ENCODE data around the gene FAM167B. TPM values are rescaled to one million over a fixed set of nuclear protein-coding genes. Genes with fewer than 3 reads are reported as not detected.

Gene FAM167B
- total RNA-seq, 1 experiment from 2014 or later: 1.5 TPM

DNA sequence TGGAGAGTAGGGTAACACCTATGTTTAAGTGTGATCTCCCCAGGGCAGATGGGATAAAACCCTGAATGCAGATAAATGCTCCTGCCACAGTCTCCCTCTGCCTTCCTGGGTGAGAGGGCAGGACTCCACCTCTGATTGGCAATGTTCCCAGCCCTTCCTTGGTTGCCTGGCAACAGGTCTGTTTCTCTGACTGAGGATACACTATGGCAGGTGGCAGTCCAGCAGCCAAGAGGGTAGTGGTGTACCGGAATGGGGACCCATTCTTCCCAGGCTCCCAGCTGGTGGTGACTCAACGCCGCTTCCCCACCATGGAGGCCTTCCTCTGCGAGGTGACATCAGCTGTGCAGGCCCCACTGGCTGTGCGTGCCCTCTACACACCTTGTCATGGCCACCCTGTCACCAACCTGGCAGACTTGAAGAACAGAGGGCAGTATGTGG lies 38.1 kb upstream of the FAM167B start, which contains the start of gene DCDC2B:
Gene DCDC2B (plus strand): TSS at position 199 of the 438 bp plus-strand sequence. CDS start 5 bp downstream, at position 204.
- no peak within 1 kb of the TSS for H3K14ac ChIP-seq (ENCODE audit: insufficient read depth, low read length)
- whole genome bisulfite sequencing (ENCODE audit: extremely low coverage, insufficient read length, low lambda C conversion rate): no CpG with 5 or more reads among the region's 5 CpGs

More for the DNA sequence above, 38.1 kb upstream of the FAM167B start, which contains the start of gene DCDC2B:
- TF ChIP-seq, protein P1, sequence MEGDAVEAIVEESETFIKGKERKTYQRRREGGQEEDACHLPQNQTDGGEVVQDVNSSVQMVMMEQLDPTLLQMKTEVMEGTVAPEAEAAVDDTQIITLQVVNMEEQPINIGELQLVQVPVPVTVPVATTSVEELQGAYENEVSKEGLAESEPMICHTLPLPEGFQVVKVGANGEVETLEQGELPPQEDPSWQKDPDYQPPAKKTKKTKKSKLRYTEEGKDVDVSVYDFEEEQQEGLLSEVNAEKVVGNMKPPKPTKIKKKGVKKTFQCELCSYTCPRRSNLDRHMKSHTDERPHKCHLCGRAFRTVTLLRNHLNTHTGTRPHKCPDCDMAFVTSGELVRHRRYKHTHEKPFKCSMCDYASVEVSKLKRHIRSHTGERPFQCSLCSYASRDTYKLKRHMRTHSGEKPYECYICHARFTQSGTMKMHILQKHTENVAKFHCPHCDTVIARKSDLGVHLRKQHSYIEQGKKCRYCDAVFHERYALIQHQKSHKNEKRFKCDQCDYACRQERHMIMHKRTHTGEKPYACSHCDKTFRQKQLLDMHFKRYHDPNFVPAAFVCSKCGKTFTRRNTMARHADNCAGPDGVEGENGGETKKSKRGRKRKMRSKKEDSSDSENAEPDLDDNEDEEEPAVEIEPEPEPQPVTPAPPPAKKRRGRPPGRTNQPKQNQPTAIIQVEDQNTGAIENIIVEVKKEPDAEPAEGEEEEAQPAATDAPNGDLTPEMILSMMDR (conservative IDR thresholded peaks at IDR 0.05): no peak
- no peaks in the 10 kb centered on the region for H3K9me3 ChIP-seq (ENCODE audit: control insufficient read depth, low read depth, low read length)
- Mint-ChIP-seq H3K27ac (peak within 1 kb of the TSS in 2 of 3 experiments; percentile 44 to 57; a peak in 2 of 7 replicates), H3K9me3 (no peaks in the 10 kb centered on the region), H3K27me3 (ENCODE audit: low read depth) (peaks cover 12% of the 10 kb centered on the region), H3K36me3 (ENCODE audit: insufficient read depth in 1 of 3, low read depth in 3 of 3) (peaks cover 0 to 14% (median 11%) of the 10 kb centered on the region in 3 experiments; a peak in 5 of 7 replicates), H3K4me3 (peak within 1 kb of the TSS in 1 of 2 experiments; percentile 32; a peak in 1 of 5 replicates), H3K4me1 (peaks cover 8 to 11% of the 10 kb centered on the region in 2 experiments)
- no peak for DNase-seq
- H2BK12ac ChIP-seq (ENCODE audit: insufficient read length, low read depth, low read length): no peak within 1 kb of the TSS
- H3K27me3 ChIP-seq (ENCODE audit: insufficient read depth, low read length): no peaks in the 10 kb centered on the region; the same call in 1 of the 2 replicates
- no peak within 1 kb of the TSS for H4K5ac ChIP-seq (ENCODE audit: insufficient read length, low read depth, low read length)
- H2BK20ac ChIP-seq (ENCODE audit: low read depth, low read length, poor library complexity, severe bottlenecking): no peak within 1 kb of the TSS
- no peak within 1 kb of the TSS for H3K18ac ChIP-seq (ENCODE audit: insufficient read length, low read depth, low read length)
- H3K79me2 ChIP-seq (ENCODE audit: insufficient read depth, low read length): no peaks in the 10 kb centered on the region
- H3K23ac ChIP-seq (ENCODE audit: insufficient read length, low read depth, low read length): no peak within 1 kb of the TSS
- no peak within 1 kb of the TSS for H3K27ac ChIP-seq (ENCODE audit: insufficient read length, low read depth, low read length)
- H3K4ac ChIP-seq (ENCODE audit: low read depth, low read length): no peak within 1 kb of the TSS
- no peaks in the 10 kb centered on the region for H3K79me1 ChIP-seq (ENCODE audit: insufficient read depth, low read depth, low read length, poor library complexity, severe bottlenecking)
- H2AK5ac ChIP-seq (ENCODE audit: insufficient read length, low read length): no peak within 1 kb of the TSS
- no peak within 1 kb of the TSS for H2BK120ac ChIP-seq (ENCODE audit: low read depth, low read length, poor library complexity, severe bottlenecking)
- no peak within 1 kb of the TSS for H3K4me2 ChIP-seq (ENCODE audit: insufficient read depth, insufficient read length, low read length)
- H4K8ac ChIP-seq (replicated peaks; ENCODE audit: insufficient read length, low read depth, low read length): no peak within 1 kb of the TSS
- no peak within 1 kb of the TSS for H2BK15ac ChIP-seq (ENCODE audit: low read depth, low read length)
- no peak within 1 kb of the TSS for H2AFZ ChIP-seq (ENCODE audit: low read length)
- H4K91ac ChIP-seq (ENCODE audit: insufficient read length, low read depth, low read length): no peak within 1 kb of the TSS
- H2BK5ac ChIP-seq (ENCODE audit: insufficient read length, low read length): no peak within 1 kb of the TSS
- H3K9ac ChIP-seq (ENCODE audit: extremely low read depth, insufficient read length, low read length): no peak within 1 kb of the TSS
- H3K23me2 ChIP-seq (ENCODE audit: insufficient read length, low read depth, low read length, poor library complexity, severe bottlenecking): peaks cover 10% of the 10 kb centered on the region
- no peaks in the 10 kb centered on the region for H4K20me1 ChIP-seq (ENCODE audit: control insufficient read depth, insufficient read depth, insufficient read length)
- no peak within 1 kb of the TSS for H3T11ph ChIP-seq (ENCODE audit: low read length)
- H3K4me1 ChIP-seq (ENCODE audit: insufficient read depth, low read length): peaks cover 4% of the 10 kb centered on the region; the same call in 1 of the 2 replicates
- H3K56ac ChIP-seq (ENCODE audit: insufficient read length, low read depth, low read length): no peak within 1 kb of the TSS

Measured in H9 (cell line).